Measurements from ENCODE around the gene PFN2.
"Not testable (repeated sequence)": the region's sequence is repeated elsewhere in the genome, so short reads cannot be mapped to it uniquely, and the experiment has no call there.

Gene PFN2

GRCh38 chr3:149968216-149968615, 2.5 kb downstream of the PFN2 start:
- DNase-seq (ENCODE audit: low read depth in 2 of 2), result no peak

DNA sequence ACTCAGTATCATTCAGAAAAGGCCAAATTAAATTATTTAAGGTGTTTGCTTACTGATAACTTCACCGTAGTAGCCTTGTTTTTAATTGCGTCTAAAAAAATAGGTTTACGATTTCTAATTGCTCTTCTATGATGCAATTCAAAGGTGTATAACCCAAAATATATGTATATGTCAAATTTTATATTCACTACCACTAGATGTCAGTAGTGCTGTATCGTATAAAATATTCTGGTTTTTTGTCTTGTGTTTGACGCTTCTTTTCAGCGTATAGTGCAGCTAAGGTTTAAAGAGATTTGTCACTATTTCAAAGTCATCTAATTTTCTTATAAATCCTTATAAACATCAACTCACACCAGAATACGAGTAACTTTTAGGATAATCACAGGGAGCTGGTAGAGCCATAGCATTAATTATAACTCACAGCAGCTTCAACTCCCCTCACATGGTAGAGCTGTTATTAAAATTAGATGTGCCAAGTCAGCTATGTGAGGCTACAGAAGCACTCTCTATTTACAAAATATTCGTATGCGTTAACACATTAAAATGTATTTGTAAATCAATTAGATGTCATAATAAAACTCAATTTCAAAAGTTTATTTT, 3.5 kb downstream of the PFN2 start:
- no peak for DNase-seq (ENCODE audit: low read depth in 2 of 2)

GRCh38 chr3:149965278-149965677, 5.4 kb downstream of the PFN2 start:
- no peak for DNase-seq (ENCODE audit: low read depth in 2 of 2)

- no peak for DNase-seq (ENCODE audit: low read depth in 2 of 2)
Observed at GRCh38 chr3:149964291-149964690, 6.4 kb downstream of the PFN2 start.

GRCh38 chr3:149963485-149963884, 7.2 kb downstream of the PFN2 start:
- DNase-seq (ENCODE audit: low read depth in 2 of 2), result no peak

DNA sequence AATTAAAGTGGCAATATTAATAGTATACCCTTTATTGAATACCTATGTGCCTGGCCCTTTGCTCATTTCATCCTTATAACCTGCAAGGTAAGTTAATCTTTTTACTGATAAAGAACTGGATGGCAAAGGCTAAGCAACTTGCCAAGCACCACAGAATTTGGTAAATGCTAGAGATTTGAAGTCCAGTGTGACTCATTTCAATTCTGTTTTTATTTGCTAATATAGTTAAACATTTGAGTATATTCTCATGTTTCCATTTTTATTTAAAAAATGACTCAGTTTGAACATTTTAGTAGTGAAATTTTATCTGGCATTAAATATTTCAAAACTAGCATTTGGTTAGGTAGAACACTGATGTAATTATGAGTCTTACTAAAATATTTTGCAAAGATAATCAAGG, 11.3 kb downstream of the PFN2 start:
- DNase-seq (ENCODE audit: low read depth in 2 of 2), result no peak

- no peak for DNase-seq (ENCODE audit: low read depth in 2 of 2)
Observed at GRCh38 chr3:149958171-149958796, 12.4 kb downstream of the PFN2 start.

GRCh38 chr3:149957361-149958125, 13.2 kb downstream of the PFN2 start:
- DNase-seq (ENCODE audit: low read depth in 2 of 2), result no peak

GRCh38 chr3:149955449-149955848, 15.2 kb downstream of the PFN2 start:
- no peak for DNase-seq (ENCODE audit: low read depth in 2 of 2)

GRCh38 chr3:149954812-149955211, 15.9 kb downstream of the PFN2 start:
- DNase-seq (ENCODE audit: low read depth in 2 of 2), result no peak

- no peak for DNase-seq (ENCODE audit: low read depth in 2 of 2)
Observed at GRCh38 chr3:149949181-149949580, 21.5 kb downstream of the PFN2 start.

DNA sequence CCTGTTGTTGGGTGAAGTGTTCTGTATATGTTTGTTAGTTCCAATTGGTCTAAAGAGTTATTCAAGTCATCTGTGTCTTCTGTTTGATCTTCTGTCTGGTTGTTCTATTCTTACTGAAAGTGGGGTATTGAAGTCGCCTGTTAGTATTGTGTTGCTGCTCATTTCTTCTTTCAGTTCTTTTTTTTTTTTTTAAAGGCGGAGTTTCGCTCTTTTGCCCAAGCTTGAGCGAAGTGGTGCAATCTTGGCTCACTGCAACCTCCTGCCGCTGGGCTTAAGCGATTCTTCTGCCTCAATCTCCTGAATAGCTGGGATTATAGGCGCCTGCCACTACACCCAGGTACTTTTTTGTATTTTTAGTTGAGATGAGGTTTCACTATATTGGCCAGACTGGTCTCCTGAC, 23.5 kb downstream of the PFN2 start:
- no peak for DNase-seq (ENCODE audit: low read depth in 2 of 2)

DNA sequence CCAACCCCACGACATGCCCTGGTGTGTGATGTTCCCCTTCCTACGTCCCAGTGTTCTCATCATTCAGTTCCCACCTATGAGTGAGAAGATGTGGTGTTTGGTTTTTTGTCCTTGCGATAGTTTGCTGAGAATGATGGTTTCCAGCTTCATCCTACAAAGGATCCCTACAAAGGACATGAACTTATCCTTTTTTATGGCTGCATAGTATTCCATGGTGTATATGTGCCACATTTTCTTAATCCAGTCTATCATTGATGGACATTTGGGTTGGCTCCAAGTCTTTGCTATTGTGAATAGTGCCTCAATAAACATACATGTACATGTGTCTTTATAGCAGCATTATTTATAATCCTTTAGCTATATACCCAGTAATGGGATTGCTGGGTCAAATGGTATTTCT, 26.7 kb downstream of the PFN2 start:
- not testable (repeated sequence) for DNase-seq (ENCODE audit: low read depth in 2 of 2)

GRCh38 chr3:149942409-149942808, 28.3 kb downstream of the PFN2 start:
- DNase-seq (ENCODE audit: low read depth in 2 of 2), result no peak

DNA sequence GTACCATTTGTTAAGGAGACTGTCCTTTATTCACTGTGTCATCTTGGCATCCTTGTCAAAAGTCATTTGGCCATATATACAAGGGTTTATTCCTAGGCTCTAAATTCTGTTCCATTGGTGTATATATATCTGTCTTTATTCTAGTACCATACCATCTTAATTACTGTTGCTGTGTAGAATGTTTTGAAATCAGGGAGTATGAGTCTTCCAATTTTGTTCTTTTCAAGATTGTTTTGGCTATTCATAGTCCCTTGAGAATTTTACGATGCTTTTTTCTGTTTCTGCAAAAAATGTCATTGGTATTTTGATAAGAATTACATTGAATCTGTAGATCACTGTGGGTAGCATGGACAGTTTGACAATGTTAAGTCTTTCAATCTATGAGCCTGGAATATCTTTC, 28.7 kb downstream of the PFN2 start:
- no peak for DNase-seq (ENCODE audit: low read depth in 2 of 2)

GRCh38 chr3:149941186-149941585, 29.5 kb downstream of the PFN2 start:
- no peak for DNase-seq (ENCODE audit: low read depth in 2 of 2)

- DNase-seq (ENCODE audit: low read depth in 2 of 2), result not testable (repeated sequence)
Observed at GRCh38 chr3:149938392-149939055, 32.2 kb downstream of the PFN2 start.

GRCh38 chr3:149936812-149937230, 33.9 kb downstream of the PFN2 start:
- DNase-seq (ENCODE audit: low read depth in 2 of 2), result peak; percentile 10 to 13

DNA sequence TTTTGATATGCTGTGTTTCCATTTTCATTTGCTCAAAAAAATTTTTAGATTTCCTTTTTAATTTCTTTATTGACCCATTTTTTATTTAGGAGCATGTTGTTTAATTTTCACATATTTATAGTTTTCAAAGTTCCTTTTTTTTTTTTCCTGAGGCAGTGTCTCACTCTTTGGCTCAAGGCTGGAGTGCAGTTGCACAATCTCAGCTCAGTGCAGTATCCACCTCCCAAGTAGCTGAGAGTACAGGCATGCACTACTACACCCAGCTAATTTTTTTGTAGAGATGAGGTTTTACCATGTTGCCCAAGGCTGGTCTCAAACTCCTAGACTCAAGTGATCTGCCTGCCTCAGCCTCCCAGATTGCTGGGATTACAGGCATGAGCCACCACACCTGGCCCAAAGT, 36.2 kb downstream of the PFN2 start:
- no peak for DNase-seq (ENCODE audit: low read depth in 2 of 2)

- no peak for DNase-seq (ENCODE audit: low read depth in 2 of 2)
Observed at GRCh38 chr3:149933858-149934257, 36.8 kb downstream of the PFN2 start.

DNA sequence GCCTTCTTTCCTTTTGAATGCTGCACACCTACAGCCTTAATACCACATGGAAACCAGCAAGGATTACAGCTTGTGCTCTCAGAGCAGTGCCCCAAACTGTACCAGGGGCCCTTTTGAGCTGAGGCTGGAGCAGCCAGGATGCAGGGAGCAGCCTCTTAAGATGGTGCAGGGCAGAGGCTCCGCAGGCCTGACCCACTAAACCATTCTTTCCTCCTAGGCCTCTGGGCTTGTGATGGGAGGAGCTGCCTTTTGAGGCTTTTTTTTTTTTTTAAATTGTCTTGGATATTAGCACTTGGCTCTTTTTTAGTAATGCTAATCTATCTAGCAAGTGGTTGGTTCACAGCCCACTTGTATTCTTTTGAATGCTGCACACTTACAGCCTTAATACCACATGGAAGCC, 37.7 kb downstream of the PFN2 start:
- no peak for DNase-seq (ENCODE audit: low read depth in 2 of 2)

- no peak for DNase-seq (ENCODE audit: low read depth in 2 of 2)
Observed at GRCh38 chr3:149920119-149920518, 50.6 kb downstream of the PFN2 start.

GRCh38 chr3:149919509-149919908, 51.2 kb downstream of the PFN2 start:
- DNase-seq (ENCODE audit: low read depth in 2 of 2), result no peak

Data from stimulated activated CD4-positive, alpha-beta T cell treated with anti-CD3 and anti-CD28 coated beads, Interleukin-4, amount 100 ng/mL, for 48 hours (primary cell).